Naive thymus-derived CD4-positive, alpha-beta T cell (primary cell): ENCODE results near the gene PHC3. TPM values are rescaled to one million over a fixed set of nuclear protein-coding genes. Genes with fewer than 3 reads are reported as not detected.

Experiments
- ATAC-seq: fragments of 150-1000 bp; cut with Tn5 transposase; 2 replicates; pipeline ENCODE4 v1.10.0; 2021; ENCODE audit warnings: mild to moderate bottlenecking, moderate library complexity
- CTCF ChIA-PET: fragments of 350-600 bp; sonication (Branson Sonifier 250); formaldehyde crosslinking; loops from one replicate; lab custom pipeline; 2021; ENCODE audit warnings: antibody characterized with exemption; lab: Charles Lee
- POLR2A ChIA-PET: fragments of 350-600 bp; sonication (Branson Sonifier 250); formaldehyde crosslinking; loops from one replicate; lab custom pipeline; 2021; ENCODE audit warnings: antibody characterized with exemption, inconsistent platforms; lab: Charles Lee
- DNase-seq, 9 donors: peaks; one replicate each; pipeline versions ENCODE4 v3.0.0 to v3.0.0-alpha.2; 2020 to 2022; ENCODE audit warnings: mixed read lengths in 1 of 9
- H3K27ac ChIP-seq: one replicate; pipeline ENCODE4 v1.7.0; 2013; ENCODE audit warnings: mild to moderate bottlenecking, low read depth, low read length, moderate library complexity
- H3K27me3 ChIP-seq, 2 donors: one replicate each; pipeline ENCODE4 v1.7.0; 2013; ENCODE audit warnings: low read length in 2 of 2, mild to moderate bottlenecking in 2 of 2, moderate library complexity in 2 of 2; ENCODE audit not compliant: control insufficient read depth in 2 of 2, insufficient read depth in 2 of 2
- H3K36me3 ChIP-seq, 3 experiments: 1 replicate in 2 of 3; 2 replicates in 1 of 3; pipeline ENCODE4 v1.7.0; 2013; ENCODE audit warnings: low read length in 3 of 3, mild to moderate bottlenecking in 3 of 3, moderate library complexity in 1 of 3; ENCODE audit not compliant: insufficient read depth in 3 of 3, control insufficient read depth in 2 of 3
- H3K4me1 ChIP-seq, 2 donors: one replicate each; pipeline ENCODE4 v1.7.0; 2013; ENCODE audit warnings: low read length in 2 of 2, mild to moderate bottlenecking in 2 of 2, moderate library complexity in 1 of 2; ENCODE audit not compliant: control insufficient read depth in 2 of 2, insufficient read depth in 2 of 2
- H3K4me3 ChIP-seq: 2 replicates; pipeline ENCODE4 v1.7.0; 2013; ENCODE audit warnings: mild to moderate bottlenecking, low read length
- H3K9me3 ChIP-seq, 3 experiments: 1 replicate in 2 of 3; 2 replicates in 1 of 3; pipeline ENCODE4 v1.7.0; 2013; ENCODE audit warnings: low read length in 3 of 3; ENCODE audit not compliant: control insufficient read depth in 2 of 3
- H3K27ac Mint-ChIP-seq, 9 donors: one replicate each; pipeline ENCODE4 v1.8.0; 2020 to 2022; ENCODE audit warnings: mixed read lengths in 9 of 9, mild to moderate bottlenecking in 8 of 9, moderate library complexity in 5 of 9, inconsistent platforms in 2 of 9
- H3K27me3 Mint-ChIP-seq, 5 donors: one replicate each; pipeline ENCODE4 v1.8.0; 2021 to 2022; ENCODE audit warnings: mixed read lengths in 5 of 5, mild to moderate bottlenecking in 1 of 5
- H3K36me3 Mint-ChIP-seq, 5 donors: one replicate each; pipeline ENCODE4 v1.8.0; 2020 to 2022; ENCODE audit warnings: mixed read lengths in 5 of 5, mild to moderate bottlenecking in 3 of 5, inconsistent platforms in 1 of 5
- H3K4me1 Mint-ChIP-seq, 7 donors: one replicate each; pipeline ENCODE4 v1.8.0; 2020 to 2022; ENCODE audit warnings: mixed read lengths in 7 of 7, mild to moderate bottlenecking in 3 of 7, inconsistent platforms in 1 of 7
- H3K4me3 Mint-ChIP-seq, 10 donors: one replicate each; pipeline ENCODE4 v1.8.0; 2020 to 2022; ENCODE audit warnings: mild to moderate bottlenecking in 10 of 10, mixed read lengths in 10 of 10, moderate library complexity in 6 of 10, inconsistent platforms in 2 of 10
- H3K9me3 Mint-ChIP-seq, 11 donors: one replicate each; pipeline ENCODE4 v1.8.0; 2020 to 2022; ENCODE audit warnings: mixed read lengths in 11 of 11, mild to moderate bottlenecking in 4 of 11, inconsistent platforms in 1 of 11, moderate library complexity in 1 of 11
- intact Hi-C, 2 donors: fragments of 100-400 bp; cut with micrococcal nuclease; formaldehyde crosslinking; loops; one replicate each; pipeline ENCODE4 v1.15.1; 2023
- polyA plus RNA-seq, 2 donors: library from polyadenylated mRNA; unstranded; fragments of 300-500 nt; fragmentation: Illumina TruSeq; gene quantifications; one replicate each; pipeline ENCODE4 v1.2.3, GENCODE V29; 2021
- total RNA-seq, 6 experiments: library from RNA in 5 of 6; stranded (reverse) in 5 of 6; gene quantifications; 1 replicate in 5 of 6; 2 replicates in 1 of 6; pipeline ENCODE4 v1.2.3 and lab custom pipeline; 2021 to 2026

The PHC3 gene
- total and polyA plus RNA-seq, 7 experiments from 2014 or later: 46.3 to 215 (median 130) TPM

DNA sequence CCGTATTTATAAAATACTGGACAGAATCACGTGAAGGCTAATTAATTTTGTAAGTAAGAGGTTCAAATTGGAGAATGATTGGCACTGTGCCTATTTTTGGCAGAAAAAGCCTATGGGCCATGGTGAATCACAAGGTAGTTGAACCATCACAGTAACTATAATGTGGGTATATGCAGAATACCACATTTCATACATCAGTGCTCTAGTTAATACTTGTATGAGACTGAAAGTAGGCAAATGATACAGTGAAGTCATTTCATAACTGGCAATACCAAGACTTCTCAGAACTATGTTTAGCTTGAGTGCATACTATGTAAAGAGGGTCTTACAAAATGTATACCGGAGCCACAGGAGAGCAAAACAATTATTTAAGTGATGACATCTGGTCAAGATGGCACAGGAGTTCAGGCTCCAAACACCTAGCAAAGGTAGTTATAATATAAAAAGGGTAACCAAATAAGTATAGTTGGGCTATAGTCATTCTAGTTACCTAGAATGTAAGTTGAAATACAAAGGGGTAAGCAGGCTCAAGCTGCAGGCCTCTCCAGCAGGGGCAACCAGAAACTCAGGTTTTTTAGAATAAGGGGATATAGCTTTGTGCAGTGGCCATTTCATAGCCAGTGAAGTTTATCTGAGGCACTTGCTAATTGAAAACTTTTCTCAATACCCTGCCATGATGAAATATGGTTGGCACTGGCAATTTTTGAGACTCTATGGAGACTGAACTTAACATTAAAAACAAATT lies 124.7 kb downstream of the PHC3 start:
- H3K36me3 Mint-ChIP-seq: peaks cover 0 to 3% (median 0%) of the 10 kb centered on the region in 5 donors
- no peak overlapping the region for H3K27ac ChIP-seq
- no peak overlapping the region for H3K4me3 Mint-ChIP-seq
- peaks cover 0 to 7% of the 10 kb centered on the region in 2 donors for H3K4me1 ChIP-seq
- no peaks in the 10 kb centered on the region for H3K27me3 Mint-ChIP-seq
- H3K27ac Mint-ChIP-seq: peak overlapping the region in 3 of 9 donors; percentile 7 to 39 (median 29)
- no peaks in the 10 kb centered on the region for H3K9me3 Mint-ChIP-seq
- no peaks in the 10 kb centered on the region for H3K36me3 ChIP-seq
- ATAC-seq: no peak
- ChIA-PET CTCF (interaction anchor here (0.6 to 1.6 kb wide), 4 partner anchors 11 to 374 kb away, joined by 3 to 5 read pairs (median 3); no protein-coding TSS in a partner anchor), POLR2A (interaction anchor here (0.5 to 0.6 kb wide), 2 partner anchors 54 to 79 kb away, joined by 3 to 4 read pairs; no protein-coding TSS in a partner anchor)
- no peak for DNase-seq
- no peaks in the 10 kb centered on the region for H3K9me3 ChIP-seq
- peaks cover 6 to 34% (median 23%) of the 10 kb centered on the region in 7 donors for H3K4me1 Mint-ChIP-seq
- intact Hi-C loops: no loop called here
- no peak overlapping the region for H3K4me3 ChIP-seq
- no peaks in the 10 kb centered on the region for H3K27me3 ChIP-seq

DNA sequence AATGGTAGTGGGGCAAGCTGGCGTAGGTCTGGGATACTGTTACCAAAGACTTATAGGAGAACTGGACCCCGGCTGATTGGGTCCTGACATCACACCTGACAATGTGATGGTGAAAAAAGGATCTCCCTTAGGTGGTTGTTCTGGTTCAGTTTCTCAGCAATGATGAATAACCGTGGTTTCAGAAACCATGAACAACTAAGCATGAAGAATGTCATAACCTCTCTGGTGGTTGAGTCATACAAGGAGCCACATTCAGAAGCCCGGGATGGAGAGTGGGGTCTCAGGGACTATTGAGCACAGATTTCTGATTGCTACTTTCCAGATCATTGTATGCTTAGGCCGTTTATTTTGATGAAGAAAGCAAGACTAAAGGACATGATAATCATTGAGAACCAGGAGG lies 126.3 kb downstream of the PHC3 start:
- H3K4me3 Mint-ChIP-seq: no peak overlapping the region
- no peaks in the 10 kb centered on the region for H3K9me3 Mint-ChIP-seq
- CTCF ChIA-PET: interaction anchor here (1.1 kb wide), 1 partner anchor 125 kb away, joined by 5 read pairs; no protein-coding TSS in a partner anchor
- peaks cover 0 to 10% (median 3%) of the 10 kb centered on the region in 5 donors for H3K36me3 Mint-ChIP-seq
- intact Hi-C loops: loop anchor here in 1 of 2 donors (2.0 kb wide), 1 partner anchor 292 kb away; no protein-coding TSS in a partner anchor
- Histone ChIP-seq H3K36me3 (no peaks in the 10 kb centered on the region), H3K4me3 (no peak overlapping the region), H3K27me3 (no peaks in the 10 kb centered on the region), H3K27ac (no peak overlapping the region), H3K4me1 (peaks cover 0 to 7% of the 10 kb centered on the region in 2 donors), H3K9me3 (no peaks in the 10 kb centered on the region)
- no peaks in the 10 kb centered on the region for H3K27me3 Mint-ChIP-seq
- DNase-seq (no peak), ATAC-seq (no peak)
- peaks cover 6 to 37% (median 23%) of the 10 kb centered on the region in 7 donors for H3K4me1 Mint-ChIP-seq
- H3K27ac Mint-ChIP-seq: peak overlapping the region in 2 of 9 donors; percentile 29 to 42
- POLR2A ChIA-PET: interaction anchor here (1.1 kb wide), 1 partner anchor 21 kb away, joined by 4 read pairs; no protein-coding TSS in a partner anchor

DNA sequence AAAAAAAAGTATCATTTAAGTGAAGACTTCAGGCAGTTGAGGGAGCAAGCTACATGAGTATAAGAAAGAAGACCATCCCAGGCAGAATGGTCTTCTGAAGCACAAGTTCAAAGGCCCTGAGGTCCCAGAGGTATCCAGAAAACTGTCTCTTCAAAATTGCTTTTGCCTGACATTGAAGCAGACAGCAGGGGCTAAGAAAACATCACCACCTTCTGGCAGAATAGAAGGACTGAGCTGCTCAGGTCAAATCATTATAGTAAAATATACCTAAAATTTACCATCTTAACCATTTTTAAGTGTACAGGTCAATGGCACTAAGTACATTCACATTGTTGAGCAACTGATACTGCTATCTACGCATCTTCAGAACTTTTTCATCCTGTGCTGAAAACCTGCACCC lies 127.3 kb downstream of the PHC3 start:
- POLR2A ChIA-PET: interaction anchor here (0.6 to 1.4 kb wide), 6 partner anchors 20 to 395 kb away, joined by 3 to 7 read pairs (median 4); partner anchors contain the start of gene SEC62
- peak in 3 of 9 donors; percentile 26 to 43 (median 33) for DNase-seq

DNA sequence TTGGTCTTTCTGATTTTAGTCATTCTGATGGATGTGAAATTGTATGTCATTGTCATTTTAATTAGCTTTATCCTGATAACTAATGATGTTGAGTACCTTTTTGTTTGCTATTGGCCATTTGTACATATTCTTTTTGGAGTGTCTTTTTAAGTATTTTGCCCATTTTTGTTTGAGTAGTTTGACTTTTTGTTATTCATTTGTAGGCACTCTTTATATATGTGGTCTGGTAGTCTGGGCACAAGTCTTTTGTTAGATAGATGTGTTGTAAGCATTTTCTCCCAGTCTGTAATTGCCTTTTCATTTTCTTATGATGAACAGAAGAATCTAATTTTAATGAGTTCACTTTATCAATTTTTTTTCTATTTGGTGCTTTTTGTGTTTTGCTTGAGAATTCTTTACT lies 129.1 kb downstream of the PHC3 start:
- no peaks in the 10 kb centered on the region for H3K9me3 ChIP-seq
- ATAC-seq (no peak), DNase-seq (no peak)
- H3K27ac ChIP-seq: no peak overlapping the region
- Mint-ChIP-seq H3K27me3 (no peaks in the 10 kb centered on the region), H3K36me3 (peaks cover 0 to 14% (median 1%) of the 10 kb centered on the region in 5 donors), H3K9me3 (no peaks in the 10 kb centered on the region), H3K4me1 (peaks cover 3 to 30% (median 8%) of the 10 kb centered on the region in 7 donors), H3K27ac (no peak overlapping the region), H3K4me3 (no peak overlapping the region)
- no peaks in the 10 kb centered on the region for H3K27me3 ChIP-seq
- CTCF ChIA-PET: interaction anchor here (1.4 to 2.6 kb wide), 2 partner anchors 8 to 190 kb away, joined by 3 to 12 read pairs; no protein-coding TSS in a partner anchor
- POLR2A ChIA-PET: interaction anchor here (0.7 to 1.6 kb wide), 3 partner anchors 186 to 297 kb away, joined by 3 to 4 read pairs (median 4); no protein-coding TSS in a partner anchor
- no peak overlapping the region for H3K4me3 ChIP-seq
- no peaks in the 10 kb centered on the region for H3K36me3 ChIP-seq
- intact Hi-C loops: no loop called here
- no peaks in the 10 kb centered on the region for H3K4me1 ChIP-seq

More for the DNA sequence above, 127.3 kb downstream of the PHC3 start:
- CTCF ChIA-PET: interaction anchor here (0.6 to 2.6 kb wide), 5 partner anchors 9 to 221 kb away, joined by 4 to 12 read pairs (median 5); no protein-coding TSS in a partner anchor
- peak; percentile 57 for ATAC-seq
- peaks cover 8 to 41% (median 23%) of the 10 kb centered on the region in 7 donors for H3K4me1 Mint-ChIP-seq
- intact Hi-C loops: loop anchor here (1.0 to 2.0 kb wide), 5 partner anchors 17 to 291 kb away; partner anchors contain the start of gene GPR160 (in 2 of the 2)
- H3K27ac Mint-ChIP-seq: no peak overlapping the region
- peaks cover 0 to 13% (median 3%) of the 10 kb centered on the region in 5 donors for H3K36me3 Mint-ChIP-seq
- Histone ChIP-seq H3K4me1 (peaks cover 0 to 7% of the 10 kb centered on the region in 2 donors), H3K27ac (no peak overlapping the region), H3K27me3 (no peaks in the 10 kb centered on the region), H3K4me3 (no peak overlapping the region), H3K9me3 (no peaks in the 10 kb centered on the region), H3K36me3 (no peaks in the 10 kb centered on the region)
- no peak overlapping the region for H3K4me3 Mint-ChIP-seq
- no peaks in the 10 kb centered on the region for H3K27me3 Mint-ChIP-seq
- no peaks in the 10 kb centered on the region for H3K9me3 Mint-ChIP-seq

DNA sequence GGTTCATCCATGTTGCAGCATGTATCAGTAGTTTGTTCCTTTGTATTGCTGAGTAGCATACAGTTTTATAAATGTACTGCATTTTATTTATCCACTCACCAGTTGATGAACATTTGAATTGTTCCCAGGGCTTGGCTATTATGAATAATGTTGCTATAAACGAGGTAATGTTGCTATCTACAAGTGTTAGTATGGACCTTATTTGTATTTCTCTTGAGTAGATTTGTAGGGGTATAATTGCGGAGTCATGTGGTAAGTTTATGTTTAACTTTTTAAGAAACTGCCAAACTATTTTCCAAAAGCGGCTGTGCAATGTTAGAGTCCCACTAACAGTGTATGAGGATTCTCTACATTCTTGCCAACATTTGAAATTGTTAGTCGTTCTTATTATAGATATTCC lies 130.8 kb downstream of the PHC3 start:
- Mint-ChIP-seq H3K27me3 (no peaks in the 10 kb centered on the region), H3K36me3 (peaks cover 0 to 14% (median 1%) of the 10 kb centered on the region in 5 donors), H3K9me3 (peaks cover 0 to 2% (median 0%) of the 10 kb centered on the region in 11 donors), H3K4me3 (no peak overlapping the region), H3K27ac (peak overlapping the region in 1 of 9 donors; percentile 15), H3K4me1 (peaks cover 4 to 34% (median 13%) of the 10 kb centered on the region in 7 donors)
- Histone ChIP-seq H3K27ac (no peak overlapping the region), H3K4me1 (peaks cover 0 to 5% of the 10 kb centered on the region in 2 donors), H3K9me3 (no peaks in the 10 kb centered on the region), H3K36me3 (no peaks in the 10 kb centered on the region), H3K27me3 (no peaks in the 10 kb centered on the region), H3K4me3 (no peak overlapping the region)
- ATAC-seq (no peak), DNase-seq (no peak)
- POLR2A ChIA-PET: interaction anchor here (1.6 kb wide), 1 partner anchor 11 kb away, joined by 15 read pairs; no protein-coding TSS in a partner anchor
- CTCF ChIA-PET: no interaction called here
- intact Hi-C loops: no loop called here

DNA sequence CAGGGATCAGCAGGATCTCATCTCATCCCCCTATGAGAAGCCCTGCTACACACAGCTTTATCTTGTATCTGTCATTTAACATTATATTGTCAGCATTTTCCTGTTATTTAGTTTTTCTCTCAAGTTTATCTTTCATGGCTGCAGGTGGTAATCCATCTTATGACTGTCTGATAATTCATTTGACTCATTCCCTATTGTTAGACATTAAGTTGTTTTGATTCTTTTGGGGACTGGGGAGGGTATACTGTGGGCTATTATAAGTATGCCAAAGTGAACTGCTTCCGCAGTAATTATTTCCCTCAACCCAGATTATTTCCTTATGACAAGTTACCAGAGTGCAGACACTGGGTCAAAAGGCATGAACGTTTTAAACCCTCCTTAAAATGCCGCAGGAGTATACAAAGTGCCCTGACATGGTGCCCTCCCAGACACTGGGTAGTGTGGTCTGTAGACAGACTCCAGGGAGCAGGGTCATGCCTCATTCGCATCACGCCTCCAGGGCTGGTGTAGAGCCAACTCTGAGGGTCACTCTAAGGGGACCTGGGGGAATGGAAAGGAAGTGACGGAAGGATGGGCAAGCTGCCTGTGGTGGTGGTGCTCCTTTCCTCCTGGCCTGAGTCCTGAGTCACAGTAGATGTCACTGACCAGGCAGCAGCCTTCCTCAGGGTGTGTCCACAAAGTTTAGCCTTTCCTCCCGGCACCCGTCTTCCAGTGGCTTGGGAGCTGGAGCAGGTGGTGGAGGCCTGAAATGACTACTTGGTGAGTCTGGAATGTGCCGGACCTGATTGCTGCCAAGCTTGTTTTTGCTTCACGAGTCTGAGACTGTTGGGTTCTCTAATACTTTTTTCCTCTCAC lies 132.2 kb downstream of the PHC3 start:
- Mint-ChIP-seq H3K27me3 (no peaks in the 10 kb centered on the region), H3K4me3 (no peak overlapping the region), H3K9me3 (peaks cover 0 to 2% (median 0%) of the 10 kb centered on the region in 11 donors), H3K27ac (no peak overlapping the region), H3K36me3 (peaks cover 0 to 14% (median 1%) of the 10 kb centered on the region in 5 donors), H3K4me1 (peaks cover 10 to 44% (median 19%) of the 10 kb centered on the region in 7 donors)
- Histone ChIP-seq H3K36me3 (no peaks in the 10 kb centered on the region), H3K4me3 (no peak overlapping the region), H3K4me1 (peaks cover 0 to 15% of the 10 kb centered on the region in 2 donors), H3K27ac (no peak overlapping the region), H3K27me3 (no peaks in the 10 kb centered on the region), H3K9me3 (no peaks in the 10 kb centered on the region)
- intact Hi-C loops: no loop called here
- POLR2A ChIA-PET: interaction anchor here (0.6 to 1.6 kb wide), 5 partner anchors 9 to 184 kb away, joined by 3 to 15 read pairs (median 4); no protein-coding TSS in a partner anchor
- DNase-seq (no peak), ATAC-seq (no peak)
- CTCF ChIA-PET: interaction anchor here (0.9 kb wide), 1 partner anchor 184 kb away, joined by 6 read pairs; no protein-coding TSS in a partner anchor
